ENCODE measurements around the gene OR2W3. TPM values are rescaled to one million over a fixed set of nuclear protein-coding genes. Genes with fewer than 3 reads are reported as not detected.
"Not testable (repeated sequence)": the region's sequence is repeated elsewhere in the genome, so short reads cannot be mapped to it uniquely, and the experiment has no call there.

The OR2W3 gene
- total RNA-seq, 2 experiments from 2014 or later, result 0.37 to 0.79 TPM

DNA sequence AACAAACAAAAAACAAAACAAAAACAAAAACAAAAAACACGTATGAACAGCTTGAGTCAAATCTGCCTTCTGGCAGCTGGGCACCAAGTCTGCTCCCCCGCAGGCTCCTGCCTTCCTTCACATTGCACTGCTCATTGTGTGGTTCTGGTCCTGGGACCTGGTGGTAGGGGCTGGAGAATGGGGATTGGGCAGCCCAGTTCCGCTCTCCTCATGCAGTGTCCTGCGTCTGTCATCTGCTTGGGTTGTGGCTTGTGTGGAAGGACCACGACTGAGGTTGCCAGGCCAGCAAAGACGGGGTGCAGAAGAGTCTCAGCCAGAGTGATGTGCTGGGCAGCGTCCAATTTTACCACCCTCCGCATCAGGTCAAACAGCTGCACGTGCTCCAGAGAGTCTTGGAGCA is 40.4 kb downstream of the OR2W3 start:
- CTCF ChIA-PET, result no interaction called here
- Mint-ChIP-seq H3K4me3 (no peak overlapping the region), H3K27me3 (no peaks in the 10 kb centered on the region), H3K9me3 (no peaks in the 10 kb centered on the region), H3K4me1 (peaks cover 5% of the 10 kb centered on the region), H3K36me3 (ENCODE audit: low read depth) (no peaks in the 10 kb centered on the region), H3K27ac (no peak overlapping the region)
- no peak for DNase-seq
- POLR2A ChIA-PET, result no interaction called here

DNA sequence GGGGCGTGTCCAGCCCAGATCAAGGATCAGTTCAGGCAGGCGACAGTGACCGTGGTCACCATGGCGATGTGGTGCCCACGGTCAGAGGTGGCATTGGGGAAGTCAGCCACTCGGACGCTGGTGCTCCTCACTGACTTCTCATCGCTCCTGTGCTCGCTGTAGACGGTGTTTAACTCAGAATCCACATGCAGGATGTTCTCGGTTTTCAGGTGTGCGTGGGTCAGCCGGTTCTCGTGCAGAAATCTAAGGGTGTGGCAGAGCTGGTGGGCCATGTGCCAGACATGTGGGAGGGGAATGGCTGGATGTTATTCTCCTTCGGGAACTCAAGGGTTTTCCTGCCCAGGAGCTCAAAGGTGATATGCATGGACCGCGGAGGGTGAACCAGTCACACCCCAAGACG is 41.0 kb downstream of the OR2W3 start:
- H3K36me3 Mint-ChIP-seq (ENCODE audit: low read depth), result no peaks in the 10 kb centered on the region
- POLR2A ChIA-PET, result no interaction called here
- H3K4me1 Mint-ChIP-seq, result peaks cover 5% of the 10 kb centered on the region
- H3K27ac Mint-ChIP-seq, result no peak overlapping the region
- no peaks in the 10 kb centered on the region for H3K9me3 Mint-ChIP-seq
- CTCF ChIA-PET, result interaction anchor here (1.5 kb wide), 1 partner anchor 10 kb away, joined by 3 read pairs; no protein-coding TSS in a partner anchor
- DNase-seq, result no peak
- no peaks in the 10 kb centered on the region for H3K27me3 Mint-ChIP-seq
- no peak overlapping the region for H3K4me3 Mint-ChIP-seq

DNA sequence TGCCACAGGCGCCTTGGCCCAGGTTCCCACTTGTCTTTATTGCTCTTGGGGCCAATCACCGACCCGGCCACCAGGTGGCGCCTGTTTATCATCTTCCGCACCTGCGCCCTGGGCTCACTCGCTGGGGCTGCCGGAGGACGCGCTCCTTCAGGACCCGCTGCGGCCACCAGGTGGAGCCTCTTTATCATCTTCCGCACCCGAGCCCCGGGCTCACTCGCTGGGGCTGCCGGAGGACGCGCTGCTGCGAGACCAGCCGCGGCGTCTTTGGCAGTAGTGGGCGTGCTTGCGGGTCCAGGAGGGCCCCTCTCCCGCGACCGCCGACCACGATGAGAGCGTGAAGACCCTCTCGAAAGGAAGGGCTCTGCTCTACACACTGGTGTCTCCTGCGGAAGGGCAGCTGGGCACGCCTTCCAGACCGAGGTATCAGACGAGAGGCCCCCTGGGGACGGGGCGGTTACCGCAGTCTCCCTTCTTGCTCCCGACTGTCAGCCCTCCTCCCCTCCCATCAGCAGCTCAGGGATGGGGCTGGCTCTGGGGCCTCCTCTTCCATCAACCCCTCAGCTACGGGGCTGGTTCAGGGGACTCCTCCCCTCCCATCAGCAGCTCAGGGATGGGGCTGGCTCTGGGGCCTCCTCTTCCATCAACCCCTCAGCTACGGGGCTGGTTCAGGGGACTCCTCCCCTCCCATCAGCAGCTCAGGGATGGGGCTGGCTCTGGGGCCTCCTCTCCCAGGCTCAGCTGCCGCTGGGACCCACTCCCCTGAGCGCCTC is 41.8 kb downstream of the OR2W3 start:
- H3K4me1 Mint-ChIP-seq; H3K27ac Mint-ChIP-seq; H3K9me3 Mint-ChIP-seq; H3K27me3 Mint-ChIP-seq; POLR2A ChIA-PET; H3K36me3 Mint-ChIP-seq (ENCODE audit: low read depth): not testable (repeated sequence)
- peak overlapping the region; percentile 79 for H3K4me3 Mint-ChIP-seq
- CTCF ChIA-PET, result interaction anchor here (1.5 kb wide), 1 partner anchor 10 kb away, joined by 3 read pairs; no protein-coding TSS in a partner anchor
- peak; percentile 93 for DNase-seq

DNA sequence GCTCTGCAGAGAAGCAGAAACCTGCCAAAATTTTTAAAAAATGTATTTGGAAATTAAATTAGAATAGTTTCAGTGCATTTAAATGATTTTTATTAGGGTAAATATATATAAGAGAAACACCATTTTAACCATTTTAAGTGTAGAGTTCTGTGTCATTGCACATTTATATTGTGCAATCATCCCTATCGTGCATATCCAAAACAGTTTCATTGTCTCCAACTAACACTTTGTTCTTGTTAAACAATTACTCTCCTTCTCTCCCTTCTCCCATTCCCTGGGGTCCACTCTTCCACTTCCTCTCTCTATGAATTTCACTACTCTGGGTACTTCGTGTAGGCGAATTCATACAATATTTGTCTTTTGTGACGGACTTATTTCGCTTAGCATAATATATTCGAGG is 47.2 kb downstream of the OR2W3 start:
- POLR2A ChIA-PET, result no interaction called here
- Mint-ChIP-seq H3K4me1 (no peaks in the 10 kb centered on the region), H3K27ac (no peak overlapping the region), H3K4me3 (no peak overlapping the region), H3K36me3 (ENCODE audit: low read depth) (no peaks in the 10 kb centered on the region), H3K9me3 (no peaks in the 10 kb centered on the region), H3K27me3 (peaks cover 1% of the 10 kb centered on the region)
- CTCF ChIA-PET, result no interaction called here
- DNase-seq, result no peak

Other genes with a start within 250 kb of the OR2W3 start
- gene OR13G1, start 215.8 kb upstream of the OR2W3 start, total RNA-seq, result not detected
- gene OR6F1, start 178.9 kb upstream of the OR2W3 start, total RNA-seq, result not detected
- gene OR14K1, start 157.0 kb upstream of the OR2W3 start, total RNA-seq, result not detected
- gene OR14A2, start 147.4 kb upstream of the OR2W3 start, total RNA-seq, result not detected
- gene OR1C1, start 135.0 kb upstream of the OR2W3 start, total RNA-seq, result not detected
- not detected for gene OR14A16, start 71.5 kb upstream of the OR2W3 start, total RNA-seq
- not detected for gene OR11L1, start 53.7 kb upstream of the OR2W3 start, total RNA-seq
- under 1 TPM; 0.69 to 0.79 TPM for gene TRIM58, start 38.4 kb upstream of the OR2W3 start, total RNA-seq
- gene OR2T8, start 24.7 kb downstream of the OR2W3 start, total RNA-seq, result under 1 TPM; 0.21 to 0.22 TPM
- not detected for gene OR2AJ1, start 29.3 kb downstream of the OR2W3 start, total RNA-seq
- gene OR2L8, start 53.3 kb downstream of the OR2W3 start, total RNA-seq, result under 1 TPM in 1 of 2 experiments, not detected in 1; 0.29 TPM
- gene OR2AK2, start 69.6 kb downstream of the OR2W3 start, total RNA-seq, result not detected
- gene OR2L5, start 118.1 kb downstream of the OR2W3 start, total RNA-seq, result under 1 TPM in 1 of 2 experiments, not detected in 1; 0.08 TPM
- under 1 TPM; 0.12 to 0.19 TPM for gene OR2L2, start 134.5 kb downstream of the OR2W3 start, total RNA-seq
- gene OR2L3, start 151.2 kb downstream of the OR2W3 start, total RNA-seq, result not detected
- gene OR2L13, start 199.6 kb downstream of the OR2W3 start, total RNA-seq, result not detected
- not detected for gene OR2M5, start 249.6 kb downstream of the OR2W3 start, total RNA-seq

Data from activated CD4-positive, alpha-beta T cell treated with anti-CD3 and anti-CD28 coated beads, Interleukin-2, amount 10 ng/mL, durations not matched to agents 7 days and 5 days (primary cell).